Osteocyte (in vitro differentiated cells): ENCODE measurements around the gene SDK2. TPM values are rescaled to one million over a fixed set of nuclear protein-coding genes. Genes with fewer than 3 reads are reported as not detected.
"Not testable (repeated sequence)": the region's sequence is repeated elsewhere in the genome, so short reads cannot be mapped to it uniquely, and the experiment has no call there.

Experiments
- DNase-seq: peaks from one replicate; pipeline ENCODE4 v3.0.0; 2021; ENCODE audit warnings: mixed read lengths; ENCODE audit not compliant: unreplicated experiment; ENCODE audit errors: extremely low spot score
- H3K27ac Mint-ChIP-seq: one replicate; pipeline ENCODE4 v1.8.0; 2021; ENCODE audit warnings: mild to moderate bottlenecking, mixed read lengths; ENCODE audit not compliant: unreplicated experiment
- H3K27me3 Mint-ChIP-seq: one replicate; pipeline ENCODE4 v1.8.0; 2021; ENCODE audit warnings: mixed read lengths; ENCODE audit not compliant: unreplicated experiment
- H3K36me3 Mint-ChIP-seq: one replicate; pipeline ENCODE4 v1.8.0; 2021; ENCODE audit warnings: mixed read lengths; ENCODE audit not compliant: unreplicated experiment
- H3K4me1 Mint-ChIP-seq: one replicate; pipeline ENCODE4 v1.8.0; 2021; ENCODE audit warnings: mixed read lengths; ENCODE audit not compliant: unreplicated experiment
- H3K4me3 Mint-ChIP-seq: one replicate; pipeline ENCODE4 v1.8.0; 2021; ENCODE audit warnings: mild to moderate bottlenecking, moderate library complexity, mixed read lengths; ENCODE audit not compliant: unreplicated experiment
- H3K9me3 Mint-ChIP-seq: one replicate; pipeline ENCODE4 v1.8.0; 2021; ENCODE audit warnings: mixed read lengths; ENCODE audit not compliant: unreplicated experiment
- total RNA-seq: library from RNA; stranded (reverse); gene quantifications from 2 replicates; pipeline ENCODE4 v1.2.1, GENCODE V29; 2021
- TF ChIP-seq, protein P1 (sequence below): fragments of 200-600 bp; sonication (generic); IDR thresholded peaks from 2 replicates; pipeline ENCODE4 v1.5.0; 2021; ENCODE audit warnings: antibody characterized with exemption, mild to moderate bottlenecking, moderate library complexity

Gene SDK2
- total RNA-seq, 1 donor from 2014 or later: 16.5 TPM

DNA sequence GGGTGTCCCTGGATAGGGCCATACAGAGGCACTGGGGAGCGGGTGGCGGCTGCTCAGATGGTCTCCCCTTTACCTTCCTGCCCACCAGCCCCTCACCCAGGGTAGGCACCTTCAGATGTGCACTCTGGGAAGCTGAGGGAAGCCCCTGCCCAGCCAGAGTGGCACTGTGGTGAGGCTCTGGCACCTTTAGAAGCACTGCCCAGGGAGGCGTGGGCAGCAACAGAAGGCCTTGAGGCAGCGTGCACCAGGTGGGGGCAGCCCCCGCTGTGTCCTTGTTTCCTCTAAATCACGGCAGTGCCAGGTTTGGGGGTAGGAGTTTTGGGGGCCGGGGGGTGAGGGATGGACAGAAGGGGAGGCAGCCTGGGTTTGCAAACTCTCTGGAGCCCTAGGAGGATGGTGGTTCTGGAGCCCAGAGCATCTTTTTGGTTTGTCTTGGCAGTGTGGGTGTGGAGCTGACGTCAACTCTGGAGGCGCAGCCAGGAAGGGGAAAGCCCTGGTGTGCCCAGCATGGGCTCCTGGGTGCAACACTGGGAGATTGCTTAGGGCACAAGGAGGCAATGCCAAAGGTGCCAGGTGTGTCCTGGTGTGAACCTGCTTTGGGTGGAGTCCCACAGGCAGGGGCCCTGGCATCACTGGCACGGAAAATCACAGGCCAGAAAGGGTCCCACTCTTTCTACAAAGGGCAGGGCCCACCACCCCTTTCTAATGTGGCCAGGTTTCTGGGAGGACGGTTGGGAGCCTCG is 309.3 kb downstream of the SDK2 start:
- H3K4me1 Mint-ChIP-seq: peaks cover 25% of the 10 kb centered on the region
- H3K27ac Mint-ChIP-seq: no peak overlapping the region
- no peaks in the 10 kb centered on the region for H3K27me3 Mint-ChIP-seq
- no peak for DNase-seq
- TF ChIP-seq, protein P1, sequence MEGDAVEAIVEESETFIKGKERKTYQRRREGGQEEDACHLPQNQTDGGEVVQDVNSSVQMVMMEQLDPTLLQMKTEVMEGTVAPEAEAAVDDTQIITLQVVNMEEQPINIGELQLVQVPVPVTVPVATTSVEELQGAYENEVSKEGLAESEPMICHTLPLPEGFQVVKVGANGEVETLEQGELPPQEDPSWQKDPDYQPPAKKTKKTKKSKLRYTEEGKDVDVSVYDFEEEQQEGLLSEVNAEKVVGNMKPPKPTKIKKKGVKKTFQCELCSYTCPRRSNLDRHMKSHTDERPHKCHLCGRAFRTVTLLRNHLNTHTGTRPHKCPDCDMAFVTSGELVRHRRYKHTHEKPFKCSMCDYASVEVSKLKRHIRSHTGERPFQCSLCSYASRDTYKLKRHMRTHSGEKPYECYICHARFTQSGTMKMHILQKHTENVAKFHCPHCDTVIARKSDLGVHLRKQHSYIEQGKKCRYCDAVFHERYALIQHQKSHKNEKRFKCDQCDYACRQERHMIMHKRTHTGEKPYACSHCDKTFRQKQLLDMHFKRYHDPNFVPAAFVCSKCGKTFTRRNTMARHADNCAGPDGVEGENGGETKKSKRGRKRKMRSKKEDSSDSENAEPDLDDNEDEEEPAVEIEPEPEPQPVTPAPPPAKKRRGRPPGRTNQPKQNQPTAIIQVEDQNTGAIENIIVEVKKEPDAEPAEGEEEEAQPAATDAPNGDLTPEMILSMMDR: no peak
- no peaks in the 10 kb centered on the region for H3K36me3 Mint-ChIP-seq
- no peak overlapping the region for H3K4me3 Mint-ChIP-seq
- H3K9me3 Mint-ChIP-seq: no peaks in the 10 kb centered on the region

DNA sequence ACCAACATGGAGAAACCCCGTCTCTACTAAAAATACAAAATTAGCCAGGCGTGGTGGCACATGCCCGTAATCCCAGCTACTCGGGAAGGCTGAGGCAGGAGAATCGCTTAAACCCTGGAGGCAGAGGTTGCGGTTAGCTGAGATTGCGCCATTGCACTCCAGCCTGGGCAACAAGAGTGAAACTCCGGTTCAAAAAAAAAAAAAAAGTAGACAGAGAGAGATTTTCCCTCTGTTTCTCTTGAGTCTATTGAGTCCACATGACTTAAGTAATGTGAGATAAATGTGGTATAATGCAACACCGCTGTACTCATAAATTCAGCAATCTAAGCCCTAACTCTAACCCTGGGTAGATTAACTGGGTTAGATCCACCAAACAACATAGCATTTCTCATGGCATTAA is 310.8 kb downstream of the SDK2 start:
- not testable (repeated sequence) for H3K9me3 Mint-ChIP-seq

DNA sequence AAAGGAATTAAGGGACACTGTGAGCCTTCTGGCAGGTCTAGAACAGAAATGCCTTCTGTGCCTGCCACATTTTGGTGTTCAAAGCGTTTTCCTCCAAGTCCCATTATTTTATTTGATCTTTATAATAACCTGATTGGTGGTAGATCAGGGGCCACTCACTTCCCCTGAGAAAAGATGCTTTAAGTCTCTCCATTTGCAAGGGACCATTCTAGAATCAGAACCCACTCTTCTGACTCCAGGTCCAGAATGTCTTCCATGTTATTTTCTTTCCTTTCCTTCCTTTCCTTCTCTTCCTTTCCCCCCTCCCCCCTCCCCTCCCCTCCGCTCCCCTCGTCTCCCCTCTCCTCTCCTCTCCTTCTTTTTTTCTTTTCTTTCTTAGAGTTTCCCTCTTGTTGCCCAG is 313.2 kb downstream of the SDK2 start:
- Mint-ChIP-seq H3K27me3 (no peaks in the 10 kb centered on the region), H3K27ac (no peak overlapping the region), H3K4me1 (no peaks in the 10 kb centered on the region), H3K36me3 (no peaks in the 10 kb centered on the region), H3K9me3 (no peaks in the 10 kb centered on the region), H3K4me3 (no peak overlapping the region)
- TF ChIP-seq, protein P1: no peak
- DNase-seq: no peak

More for the DNA sequence above, 310.8 kb downstream of the SDK2 start:
- H3K4me1 Mint-ChIP-seq: peaks cover 15% of the 10 kb centered on the region
- not testable (repeated sequence) for H3K27me3 Mint-ChIP-seq, H3K4me3 Mint-ChIP-seq, H3K27ac Mint-ChIP-seq, DNase-seq, H3K36me3 Mint-ChIP-seq

DNA sequence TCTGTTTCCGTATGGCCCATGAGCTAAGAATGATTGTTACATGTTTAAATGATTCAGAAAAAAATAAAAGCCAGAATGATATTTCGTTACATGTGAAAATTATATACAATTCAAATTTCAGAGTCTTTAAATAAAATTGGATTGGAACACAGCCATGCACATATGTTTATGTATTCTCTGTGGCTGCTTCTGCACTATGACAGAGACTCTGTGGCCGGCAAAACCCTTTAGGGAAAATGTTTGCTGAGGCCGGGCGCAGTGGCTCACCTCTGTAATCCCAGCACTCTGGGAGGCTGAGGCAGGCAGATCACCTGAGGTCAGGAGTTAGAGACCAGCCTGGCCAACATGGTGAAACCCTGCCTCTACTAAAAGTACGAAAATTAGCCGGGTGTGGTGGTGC is 316.6 kb downstream of the SDK2 start:
- H3K4me1 Mint-ChIP-seq: peaks cover 23% of the 10 kb centered on the region
- DNase-seq: no peak
- H3K36me3 Mint-ChIP-seq: no peaks in the 10 kb centered on the region
- H3K9me3 Mint-ChIP-seq: no peaks in the 10 kb centered on the region
- peaks cover 2% of the 10 kb centered on the region for H3K27me3 Mint-ChIP-seq
- TF ChIP-seq, protein P1: no peak
- H3K4me3 Mint-ChIP-seq: no peak overlapping the region
- no peak overlapping the region for H3K27ac Mint-ChIP-seq

DNA sequence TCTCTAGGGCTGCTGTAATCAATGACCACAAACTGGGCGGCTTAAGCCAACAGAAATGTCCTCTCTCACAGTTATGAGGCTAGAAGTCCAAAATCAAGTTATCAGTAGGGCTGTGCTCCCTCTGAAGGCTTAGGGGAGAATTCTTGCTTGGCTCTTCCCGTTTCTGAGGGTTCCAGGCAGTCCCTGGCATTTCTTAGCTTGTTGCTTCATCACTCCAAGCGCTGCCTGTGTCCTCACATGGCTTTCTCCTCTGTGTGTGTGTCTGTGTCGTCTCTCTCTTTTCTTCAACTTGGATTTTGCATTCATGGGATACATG is 318.8 kb downstream of the SDK2 start:
- H3K4me1 Mint-ChIP-seq: peaks cover 35% of the 10 kb centered on the region
- DNase-seq: no peak
- peaks cover 2% of the 10 kb centered on the region for H3K27me3 Mint-ChIP-seq
- no peaks in the 10 kb centered on the region for H3K9me3 Mint-ChIP-seq
- H3K4me3 Mint-ChIP-seq: no peak overlapping the region
- TF ChIP-seq, protein P1: no peak
- no peak overlapping the region for H3K27ac Mint-ChIP-seq
- no peaks in the 10 kb centered on the region for H3K36me3 Mint-ChIP-seq
